Stimulated activated memory B cell treated with anti-CD40 and anti-IgM and Interleukin-4, amounts not matched to agents 10 μg/mL and 1 μg/mL and 100 μg/mL, for 72 hours (primary cell): ENCODE measurements around the gene TUNAR.

Experiments used
- ATAC-seq: fragments of 150-1000 bp; cut with Tn5 transposase; 2 replicates; pipeline ENCODE4 v1.10.0; 2021
- H3K27ac Mint-ChIP-seq: one replicate; pipeline ENCODE4 v1.8.0; 2022; ENCODE audit warnings: mild to moderate bottlenecking, mixed read lengths
- H3K27me3 Mint-ChIP-seq: one replicate; pipeline ENCODE4 v1.8.0; 2022; ENCODE audit warnings: mixed read lengths
- H3K36me3 Mint-ChIP-seq: one replicate; pipeline ENCODE4 v1.8.0; 2022; ENCODE audit warnings: mixed read lengths
- H3K4me1 Mint-ChIP-seq: one replicate; pipeline ENCODE4 v1.8.0; 2022; ENCODE audit warnings: mixed read lengths
- H3K4me3 Mint-ChIP-seq: one replicate; pipeline ENCODE4 v1.8.0; 2022; ENCODE audit warnings: mild to moderate bottlenecking, moderate library complexity, mixed read lengths
- H3K9me3 Mint-ChIP-seq: one replicate; pipeline ENCODE4 v1.8.0; 2022; ENCODE audit warnings: mixed read lengths

Gene TUNAR

DNA sequence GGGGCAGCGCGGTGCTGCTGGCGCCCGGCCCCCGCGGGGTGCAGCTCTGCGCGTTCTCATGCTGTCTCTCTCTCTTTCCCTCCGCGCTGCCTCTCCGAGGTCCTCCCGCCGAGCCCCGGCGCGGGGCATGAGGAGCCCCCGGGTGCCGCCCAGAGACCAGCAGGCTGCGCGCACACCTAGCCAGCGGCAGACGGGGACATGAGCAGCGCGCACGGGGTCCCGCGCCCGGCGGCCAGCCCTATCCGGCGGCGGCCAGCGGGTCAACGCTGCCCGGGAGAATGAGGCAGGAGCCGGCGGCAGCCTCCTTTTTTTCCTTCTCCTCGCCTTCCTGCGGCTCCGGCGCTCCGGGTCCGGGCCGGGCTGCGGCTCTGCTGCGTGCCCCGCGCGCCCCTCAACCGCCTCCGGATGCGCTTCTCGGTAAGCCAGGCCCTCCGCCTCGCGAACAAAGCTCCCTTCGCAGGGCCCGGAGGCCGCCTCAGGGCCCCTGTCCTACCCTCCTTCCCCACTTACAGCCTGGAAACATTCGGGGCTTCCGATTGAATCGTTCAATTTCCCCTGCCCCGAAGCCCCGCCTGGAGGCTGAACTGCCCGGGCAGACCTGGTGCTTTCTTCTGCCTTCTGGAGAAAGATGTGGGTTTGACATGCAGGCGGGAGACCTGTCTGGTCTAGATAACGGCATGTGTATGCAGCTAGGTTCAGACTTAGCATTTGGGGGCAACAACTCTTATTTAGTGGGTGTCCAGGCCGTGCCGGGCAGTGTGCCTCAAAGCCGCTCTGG, at the start of gene TUNAR:
TUNAR (plus strand) TSS at position 72 of the 778 bp plus-strand sequence.
- no peaks in the 10 kb centered on the region for H3K9me3 Mint-ChIP-seq
- no peak within 1 kb of the TSS for H3K4me3 Mint-ChIP-seq
- H3K27ac Mint-ChIP-seq: no peak within 1 kb of the TSS
- no peaks in the 10 kb centered on the region for H3K4me1 Mint-ChIP-seq
- ATAC-seq: no peak
- peaks cover 48% of the 10 kb centered on the region for H3K27me3 Mint-ChIP-seq
- no peaks in the 10 kb centered on the region for H3K36me3 Mint-ChIP-seq

DNA sequence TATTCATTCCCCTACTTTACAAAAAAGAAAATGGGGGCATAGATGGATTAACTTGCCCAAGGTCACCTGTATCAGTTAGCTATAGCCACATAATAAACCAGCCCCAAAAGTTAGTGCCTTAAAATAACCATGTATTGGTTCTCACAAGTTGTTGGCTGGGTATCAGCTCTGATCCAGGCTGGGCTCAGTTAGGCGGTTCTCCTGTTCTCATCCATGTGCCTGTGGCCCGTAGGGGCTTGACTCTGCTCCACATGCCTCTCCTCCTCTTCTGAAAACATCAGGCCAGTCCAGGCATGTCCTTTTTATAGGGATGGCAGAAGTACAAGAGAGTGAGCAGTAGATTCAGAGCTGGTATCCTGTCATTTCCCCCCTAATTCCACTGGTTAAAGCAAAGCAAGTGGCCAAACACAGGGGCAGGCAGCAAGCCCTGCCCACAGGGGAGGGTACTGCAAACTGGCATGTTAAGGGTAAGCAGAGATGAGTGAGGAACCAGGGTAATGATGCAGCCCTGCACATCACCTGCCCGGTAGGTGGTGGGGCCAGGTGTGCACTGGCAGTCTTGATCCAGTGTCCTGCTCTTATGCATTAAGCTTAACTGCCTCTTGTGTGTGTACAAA, 47.9 kb upstream of the TUNAR start:
- no peaks in the 10 kb centered on the region for H3K4me1 Mint-ChIP-seq
- H3K27me3 Mint-ChIP-seq: peaks cover 17% of the 10 kb centered on the region
- H3K36me3 Mint-ChIP-seq: no peaks in the 10 kb centered on the region
- H3K4me3 Mint-ChIP-seq: no peak overlapping the region
- ATAC-seq: no peak
- no peak overlapping the region for H3K27ac Mint-ChIP-seq
- peaks cover 3% of the 10 kb centered on the region for H3K9me3 Mint-ChIP-seq

DNA sequence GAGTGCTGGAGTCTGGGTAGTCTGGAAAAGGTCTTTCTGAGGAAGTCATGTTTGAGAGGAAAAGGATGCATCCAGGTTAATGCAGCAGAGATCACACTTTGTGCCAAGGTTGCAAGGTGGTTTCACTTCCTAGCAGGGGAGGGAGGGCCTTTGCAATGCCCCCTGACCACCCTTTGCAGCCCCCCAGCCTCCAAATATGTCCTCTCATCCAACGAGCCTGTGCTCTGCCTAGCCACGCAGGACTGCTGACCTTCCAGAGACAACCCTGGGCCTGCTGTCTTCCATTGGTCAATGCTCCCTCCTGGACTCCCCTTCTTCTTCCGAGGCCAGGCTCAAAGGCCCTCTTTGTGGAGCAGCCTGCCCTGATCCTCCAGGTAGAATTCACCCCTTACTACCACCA, 47.3 kb upstream of the TUNAR start:
- Mint-ChIP-seq H3K36me3 (no peaks in the 10 kb centered on the region), H3K27me3 (peaks cover 17% of the 10 kb centered on the region), H3K4me3 (no peak overlapping the region), H3K9me3 (peaks cover 3% of the 10 kb centered on the region), H3K4me1 (no peaks in the 10 kb centered on the region), H3K27ac (no peak overlapping the region)
- no peak for ATAC-seq

DNA sequence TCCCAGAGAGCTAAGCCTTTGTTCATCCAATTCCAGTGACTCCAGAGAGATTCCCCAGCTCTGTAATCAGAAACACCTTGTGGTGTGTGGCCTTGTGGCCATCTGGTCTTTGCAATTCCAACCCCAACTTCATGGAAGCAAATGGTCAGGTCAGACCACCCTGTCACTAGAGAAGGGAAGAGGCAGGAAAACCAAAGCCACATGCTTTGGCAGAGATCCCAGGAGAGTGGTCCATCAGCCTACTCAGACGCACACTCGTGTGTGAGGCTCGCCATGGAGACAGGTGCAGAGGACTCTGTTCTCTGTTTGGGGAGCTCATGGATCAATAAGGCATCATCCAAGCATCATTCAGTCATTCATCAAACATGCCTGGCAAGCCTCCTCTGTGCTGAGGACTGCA, 46.2 kb upstream of the TUNAR start:
- H3K27me3 Mint-ChIP-seq: peaks cover 17% of the 10 kb centered on the region
- no peak overlapping the region for H3K27ac Mint-ChIP-seq

DNA sequence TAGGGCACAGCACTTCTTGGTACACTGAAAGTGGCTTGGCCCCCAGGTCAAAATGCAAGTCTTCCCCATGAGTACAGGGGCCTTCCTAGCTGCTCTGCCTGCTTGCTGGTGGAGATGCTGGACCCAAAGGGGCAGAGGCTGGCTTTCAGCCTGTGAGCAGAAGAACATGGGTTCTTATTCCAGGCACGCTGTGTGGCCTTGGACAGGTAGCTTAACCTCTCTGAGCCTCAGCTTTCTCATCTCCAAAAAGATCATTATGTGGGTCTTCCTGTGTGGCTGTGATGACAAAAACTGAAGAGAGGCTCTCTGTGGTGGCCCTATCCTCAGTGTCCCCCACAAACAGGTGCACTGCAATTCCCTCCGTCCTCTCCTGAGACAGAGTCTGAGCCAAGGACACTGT, 45.6 kb upstream of the TUNAR start:
- ATAC-seq: no peak
- peaks cover 17% of the 10 kb centered on the region for H3K27me3 Mint-ChIP-seq
- peaks cover 3% of the 10 kb centered on the region for H3K9me3 Mint-ChIP-seq
- H3K4me1 Mint-ChIP-seq: no peaks in the 10 kb centered on the region
- H3K4me3 Mint-ChIP-seq: no peak overlapping the region
- no peak overlapping the region for H3K27ac Mint-ChIP-seq
- H3K36me3 Mint-ChIP-seq: no peaks in the 10 kb centered on the region

More for the DNA sequence above, 46.2 kb upstream of the TUNAR start:
- Mint-ChIP-seq H3K4me1 (no peaks in the 10 kb centered on the region), H3K4me3 (no peak overlapping the region), H3K36me3 (no peaks in the 10 kb centered on the region), H3K9me3 (peaks cover 3% of the 10 kb centered on the region)
- ATAC-seq: no peak

DNA sequence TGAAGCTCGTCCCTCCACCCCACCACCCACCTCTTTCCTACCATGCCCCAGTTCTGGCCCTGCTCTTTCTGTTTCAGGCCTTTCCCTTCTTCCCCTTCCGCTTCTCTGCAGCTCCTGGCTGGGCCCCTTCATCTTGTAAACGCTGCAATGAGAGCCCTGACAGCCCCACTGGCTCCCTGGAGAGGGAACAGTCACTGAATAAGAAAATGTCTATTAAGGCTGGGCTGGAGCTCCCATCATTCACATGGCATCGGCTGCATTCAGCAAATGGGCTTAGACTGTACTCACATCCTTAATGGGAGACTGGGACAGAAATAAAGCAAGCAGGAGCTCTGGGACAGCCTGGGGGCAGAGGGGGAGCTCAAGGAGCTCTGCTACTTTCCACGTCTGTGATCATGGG, 45.2 kb upstream of the TUNAR start:
- no peak for ATAC-seq
- Mint-ChIP-seq H3K4me1 (no peaks in the 10 kb centered on the region), H3K4me3 (no peak overlapping the region), H3K9me3 (peaks cover 3% of the 10 kb centered on the region), H3K27me3 (peaks cover 17% of the 10 kb centered on the region), H3K36me3 (no peaks in the 10 kb centered on the region), H3K27ac (no peak overlapping the region)

DNA sequence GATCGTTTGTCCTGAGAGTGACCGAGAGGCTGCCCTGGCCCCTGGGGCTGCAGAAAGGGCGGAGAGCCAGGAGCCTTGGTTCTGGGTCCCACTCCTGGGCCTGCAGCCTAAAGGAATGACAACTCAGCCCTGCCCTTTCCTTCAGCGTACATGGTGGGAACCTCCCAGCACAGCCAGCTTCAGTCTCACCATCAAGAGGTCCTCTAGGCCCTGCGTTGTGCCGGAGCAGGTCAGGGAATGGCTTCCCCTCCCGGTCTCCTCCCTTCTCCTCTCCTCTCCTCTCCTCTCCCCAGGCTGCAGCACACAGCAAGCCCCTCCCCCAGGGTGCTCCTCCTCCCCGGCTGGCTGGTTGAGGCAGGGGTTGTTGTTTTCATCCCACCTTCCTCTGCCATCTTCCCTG, 44.6 kb upstream of the TUNAR start:
- Mint-ChIP-seq H3K27ac (no peak overlapping the region), H3K4me3 (no peak overlapping the region)

DNA sequence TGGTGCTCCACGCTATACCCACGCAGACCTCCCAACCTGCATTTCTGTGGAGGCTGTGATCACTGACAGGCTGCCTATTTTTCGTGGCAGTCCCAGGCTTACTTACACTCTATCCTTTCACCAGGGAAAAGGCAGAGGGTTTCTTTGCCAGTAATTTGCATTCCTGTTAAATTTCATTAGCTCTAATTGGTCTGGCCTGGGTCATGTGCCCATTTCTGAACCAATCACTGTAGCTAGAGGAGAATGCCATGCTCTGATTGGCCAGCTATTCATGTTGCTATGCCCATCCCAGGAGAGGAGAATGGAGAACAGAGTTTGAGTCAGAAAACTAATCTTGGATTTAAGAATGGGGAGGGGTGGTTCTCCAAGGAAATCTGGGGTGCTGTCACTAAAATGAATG, 43.2 kb upstream of the TUNAR start:
- H3K9me3 Mint-ChIP-seq: peaks cover 6% of the 10 kb centered on the region
- H3K27me3 Mint-ChIP-seq: peaks cover 17% of the 10 kb centered on the region
- no peak overlapping the region for H3K27ac Mint-ChIP-seq
- ATAC-seq: no peak
- no peaks in the 10 kb centered on the region for H3K36me3 Mint-ChIP-seq
- no peaks in the 10 kb centered on the region for H3K4me1 Mint-ChIP-seq
- H3K4me3 Mint-ChIP-seq: no peak overlapping the region

More for the DNA sequence above, 44.6 kb upstream of the TUNAR start:
- Mint-ChIP-seq H3K4me1 (no peaks in the 10 kb centered on the region), H3K36me3 (no peaks in the 10 kb centered on the region), H3K9me3 (peaks cover 3% of the 10 kb centered on the region), H3K27me3 (peaks cover 17% of the 10 kb centered on the region)
- ATAC-seq: no peak

DNA sequence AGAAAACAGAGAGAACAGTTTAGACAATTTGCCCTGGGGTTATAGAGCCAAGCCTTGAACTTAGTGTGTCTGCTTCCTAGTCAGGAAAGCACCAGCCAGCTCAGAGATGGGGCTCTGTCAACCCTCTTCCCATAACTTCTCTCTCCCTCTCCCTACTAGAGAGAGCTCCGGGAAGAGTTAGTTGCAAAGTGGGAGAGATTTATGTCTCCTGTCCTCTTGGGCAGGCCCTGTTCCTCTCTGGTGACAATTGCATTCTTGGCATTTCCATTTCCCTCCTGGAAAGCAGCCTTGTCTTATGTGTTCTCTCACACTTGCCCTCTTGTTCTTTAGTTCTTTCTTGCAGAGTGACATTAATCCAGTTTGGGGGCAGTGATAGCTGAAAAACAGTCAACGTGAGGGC, 42.1 kb upstream of the TUNAR start:
- Mint-ChIP-seq H3K9me3 (peaks cover 6% of the 10 kb centered on the region), H3K36me3 (no peaks in the 10 kb centered on the region), H3K27ac (no peak overlapping the region), H3K4me1 (no peaks in the 10 kb centered on the region), H3K4me3 (no peak overlapping the region), H3K27me3 (peaks cover 17% of the 10 kb centered on the region)
- ATAC-seq: no peak

DNA sequence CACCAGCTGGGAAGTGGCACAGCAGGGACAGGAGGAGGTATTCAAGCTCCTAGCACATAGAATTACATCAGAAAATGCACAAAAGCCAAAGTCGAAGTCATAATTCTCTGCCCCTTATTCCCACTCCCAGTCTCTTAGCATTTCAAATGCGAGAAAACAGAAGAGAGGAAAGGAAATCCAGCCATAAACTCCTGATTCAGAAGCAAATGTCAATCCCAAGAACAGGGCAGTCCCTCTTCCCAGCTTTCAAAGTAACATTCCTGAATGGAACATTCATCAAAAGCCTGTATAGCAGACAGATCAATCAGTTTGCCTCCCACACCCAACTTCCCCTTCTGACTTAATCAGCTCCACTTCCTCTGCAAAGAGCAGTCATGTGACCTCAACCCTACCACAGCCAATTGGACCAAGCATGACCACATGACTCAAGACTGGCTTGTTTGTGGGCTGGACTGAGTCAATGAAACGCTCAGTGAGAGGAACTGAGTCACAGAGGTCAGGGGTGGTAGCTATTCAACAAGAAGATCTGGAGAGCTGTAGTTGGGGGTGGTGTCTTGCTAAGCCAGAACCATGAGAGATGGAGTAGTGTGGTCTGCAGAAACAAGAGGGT, 41.4 kb upstream of the TUNAR start:
- Mint-ChIP-seq H3K4me3 (no peak overlapping the region), H3K27me3 (peaks cover 17% of the 10 kb centered on the region), H3K4me1 (no peaks in the 10 kb centered on the region), H3K9me3 (peaks cover 3% of the 10 kb centered on the region), H3K36me3 (no peaks in the 10 kb centered on the region), H3K27ac (no peak overlapping the region)
- no peak for ATAC-seq

DNA sequence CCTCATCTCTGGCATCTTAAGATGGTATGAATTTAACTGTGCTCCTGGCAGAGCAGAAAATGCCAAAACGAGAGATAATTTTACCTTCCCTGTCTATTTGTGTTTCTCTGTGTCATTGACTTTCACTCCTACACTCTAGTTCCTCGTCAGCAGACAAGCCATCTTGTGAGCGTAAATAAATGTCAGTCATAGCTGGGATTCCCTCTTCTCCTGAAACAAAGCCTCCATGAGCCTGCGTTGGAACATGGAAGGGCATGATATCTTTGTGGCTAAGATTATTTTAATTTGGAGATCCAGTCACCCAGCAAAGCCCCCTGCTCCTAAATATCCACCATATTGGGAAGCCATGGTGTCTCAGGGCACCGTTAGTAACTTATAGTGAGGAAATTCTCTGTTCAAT, 37.8 kb upstream of the TUNAR start:
- Mint-ChIP-seq H3K27ac (no peak overlapping the region), H3K4me1 (no peaks in the 10 kb centered on the region), H3K9me3 (peaks cover 3% of the 10 kb centered on the region), H3K4me3 (no peak overlapping the region), H3K36me3 (no peaks in the 10 kb centered on the region), H3K27me3 (no peaks in the 10 kb centered on the region)
- no peak for ATAC-seq

DNA sequence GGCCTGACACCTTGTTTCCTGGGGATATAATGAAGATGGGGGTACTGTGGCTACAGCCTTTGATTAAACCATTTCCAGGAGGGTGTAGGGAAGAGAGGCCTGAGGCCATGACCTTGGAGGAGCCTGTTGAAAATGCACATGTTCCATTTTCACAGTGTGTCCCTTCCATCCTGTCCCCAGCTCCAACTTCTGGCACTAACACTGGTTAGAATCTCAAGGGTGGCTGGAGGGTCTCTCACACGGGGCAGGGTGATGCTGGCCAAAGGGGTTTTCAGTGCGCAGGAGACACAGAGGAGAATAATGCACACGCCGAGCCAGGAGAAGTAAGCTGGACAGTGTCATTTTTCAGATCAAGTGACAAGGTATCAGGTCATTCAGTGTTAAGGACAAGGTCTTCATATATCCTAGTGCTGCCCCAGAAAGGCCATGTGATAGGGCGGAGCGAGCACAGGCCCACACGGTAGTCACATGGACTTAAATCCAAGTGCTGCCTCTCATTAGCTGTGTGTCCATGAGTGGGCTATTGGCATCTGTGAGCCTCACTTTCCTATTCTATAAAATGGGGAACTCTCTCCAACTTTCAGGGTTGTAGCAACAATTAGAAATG, 36.4 kb upstream of the TUNAR start:
- Mint-ChIP-seq H3K4me3 (no peak overlapping the region), H3K4me1 (no peaks in the 10 kb centered on the region), H3K36me3 (no peaks in the 10 kb centered on the region), H3K27ac (no peak overlapping the region), H3K9me3 (peaks cover 3% of the 10 kb centered on the region), H3K27me3 (no peaks in the 10 kb centered on the region)
- no peak for ATAC-seq

DNA sequence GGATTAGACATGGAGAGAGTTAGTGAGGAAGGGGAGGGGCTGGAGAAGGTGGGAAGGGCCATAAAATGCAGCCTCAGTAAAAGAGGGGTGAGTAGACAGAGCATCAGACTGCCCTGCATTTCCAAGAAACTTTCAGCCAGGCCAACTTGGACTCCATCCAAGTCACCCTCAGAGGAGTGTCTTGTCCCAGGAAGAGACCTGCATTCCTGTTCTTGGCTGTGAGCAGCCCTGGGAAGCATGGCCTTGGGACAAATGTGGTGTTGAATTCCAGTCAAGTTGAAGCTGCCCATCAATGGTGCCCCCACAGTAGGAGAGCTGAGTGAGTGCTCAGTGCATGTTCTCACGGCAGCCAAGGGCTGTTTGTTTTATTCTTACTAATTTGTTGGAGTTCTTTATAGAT, 35.0 kb upstream of the TUNAR start:
- Mint-ChIP-seq H3K36me3 (no peaks in the 10 kb centered on the region), H3K4me1 (no peaks in the 10 kb centered on the region), H3K9me3 (peaks cover 8% of the 10 kb centered on the region), H3K27ac (no peak overlapping the region), H3K4me3 (no peak overlapping the region), H3K27me3 (no peaks in the 10 kb centered on the region)
- ATAC-seq: no peak

DNA sequence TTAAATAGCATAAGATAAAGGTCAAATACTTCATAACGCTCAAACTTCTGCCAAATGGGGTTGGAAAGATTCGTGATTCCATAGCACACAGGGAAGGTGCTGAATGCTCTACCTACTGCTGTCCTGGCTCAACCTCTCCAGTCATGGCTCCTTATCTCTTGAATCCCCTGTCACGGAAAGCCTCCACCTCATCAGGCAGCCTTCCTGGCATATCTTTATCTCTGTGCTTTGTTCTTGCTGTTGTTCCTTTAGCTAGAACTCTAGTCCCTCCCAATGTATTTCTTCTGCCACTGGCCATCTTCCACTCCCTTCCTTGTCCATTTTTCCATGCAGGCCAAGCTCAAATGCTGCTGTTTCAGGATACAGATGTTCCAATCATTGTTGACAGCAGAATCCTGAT, 26.9 kb upstream of the TUNAR start:
- ATAC-seq: no peak
- Mint-ChIP-seq H3K4me1 (no peaks in the 10 kb centered on the region), H3K36me3 (no peaks in the 10 kb centered on the region), H3K27ac (no peak overlapping the region), H3K4me3 (no peak overlapping the region), H3K9me3 (peaks cover 8% of the 10 kb centered on the region), H3K27me3 (no peaks in the 10 kb centered on the region)

DNA sequence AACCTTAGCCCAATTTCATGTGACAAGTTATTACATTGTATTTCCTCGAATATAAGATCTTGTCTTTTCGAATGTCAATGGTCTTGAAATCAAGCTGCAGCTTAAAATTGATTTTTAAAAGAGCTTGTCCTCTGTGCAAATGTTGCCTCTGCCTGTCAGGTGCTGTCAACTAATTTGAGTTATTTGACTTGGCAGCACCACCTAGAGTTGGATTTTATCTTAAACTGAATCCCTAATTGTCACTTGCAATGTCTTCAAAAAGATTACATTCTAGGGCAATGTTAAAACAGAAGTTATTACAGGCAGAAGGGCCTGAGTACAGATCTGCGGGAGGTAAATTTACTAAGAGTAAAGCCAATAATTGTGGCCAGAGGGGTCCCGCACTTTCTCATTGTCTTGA, 26.2 kb upstream of the TUNAR start:
- ATAC-seq: no peak
- Mint-ChIP-seq H3K9me3 (peaks cover 6% of the 10 kb centered on the region), H3K4me3 (no peak overlapping the region), H3K27ac (no peak overlapping the region), H3K36me3 (no peaks in the 10 kb centered on the region), H3K4me1 (no peaks in the 10 kb centered on the region), H3K27me3 (no peaks in the 10 kb centered on the region)
